Testis (tissue), 2 donors: ENCODE results near the gene ALKBH2.

Source experiments
- CTCF ChIP-seq, 3 experiments: fragments of 450-650 bp in 2 of 3; fragments of 200-600 bp in 1 of 3; sonication (generic) in 1 of 3; IDR thresholded peaks; one replicate each; pipeline ENCODE4 v1.5.1; 2016 to 2019; ENCODE audit warnings: antibody characterized with exemption in 3 of 3, mild to moderate bottlenecking in 2 of 3, moderate library complexity in 1 of 3
- POLR2A ChIP-seq: fragments of 450-650 bp; IDR thresholded peaks from one replicate; pipeline ENCODE4 v1.6.1; 2017; ENCODE audit warnings: antibody characterized with exemption, mild to moderate bottlenecking, moderate library complexity

- TF ChIP-seq CTCF (IDR thresholded peaks at IDR 0.05) (no peak), POLR2A (no peak)
These were observed 41.2 kb downstream of the ALKBH2 start for GRCh38 chr12:109052097-109052413.
